HG02759 (cell line): ENCODE results near the gene RNU5D-1.

Experiments used
- ATAC-seq: cut with Tn5 transposase; IDR thresholded peaks from one replicate; pipeline ENCODE4 v1.9.1; 2021; ENCODE audit warnings: mild to moderate bottlenecking, moderate library complexity; ENCODE audit not compliant: unreplicated experiment

The RNU5D-1 gene

GRCh38 chr1:44733784-44734183, 2.8 kb upstream of the RNU5D-1 start:
- ATAC-seq: no peak

DNA sequence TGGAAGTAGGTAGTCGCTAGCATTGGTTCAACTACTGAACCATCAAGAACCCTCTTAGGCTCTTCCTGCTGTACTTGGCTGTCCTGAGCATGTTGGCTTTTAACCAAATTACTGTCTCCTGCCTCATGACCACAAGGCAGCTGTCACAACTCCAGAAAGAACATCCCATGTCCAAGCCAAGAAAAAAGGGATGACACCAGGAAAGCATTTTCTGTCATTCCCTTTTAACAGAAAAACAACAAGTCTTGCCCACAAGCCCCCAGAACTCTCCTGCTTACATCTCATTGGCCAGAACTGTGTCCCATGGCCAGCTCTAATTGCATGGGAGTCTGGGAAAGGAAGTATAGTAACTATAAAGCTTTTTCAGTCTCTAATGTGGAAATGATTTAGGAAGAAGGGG, 2.4 kb upstream of the RNU5D-1 start:
- no peak for ATAC-seq

GRCh38 chr1:44724955-44725698, 5.8 kb downstream of the RNU5D-1 start:
- no peak for ATAC-seq

- no peak for ATAC-seq
Measured at GRCh38 chr1:44724296-44724954, 6.5 kb downstream of the RNU5D-1 start.

DNA sequence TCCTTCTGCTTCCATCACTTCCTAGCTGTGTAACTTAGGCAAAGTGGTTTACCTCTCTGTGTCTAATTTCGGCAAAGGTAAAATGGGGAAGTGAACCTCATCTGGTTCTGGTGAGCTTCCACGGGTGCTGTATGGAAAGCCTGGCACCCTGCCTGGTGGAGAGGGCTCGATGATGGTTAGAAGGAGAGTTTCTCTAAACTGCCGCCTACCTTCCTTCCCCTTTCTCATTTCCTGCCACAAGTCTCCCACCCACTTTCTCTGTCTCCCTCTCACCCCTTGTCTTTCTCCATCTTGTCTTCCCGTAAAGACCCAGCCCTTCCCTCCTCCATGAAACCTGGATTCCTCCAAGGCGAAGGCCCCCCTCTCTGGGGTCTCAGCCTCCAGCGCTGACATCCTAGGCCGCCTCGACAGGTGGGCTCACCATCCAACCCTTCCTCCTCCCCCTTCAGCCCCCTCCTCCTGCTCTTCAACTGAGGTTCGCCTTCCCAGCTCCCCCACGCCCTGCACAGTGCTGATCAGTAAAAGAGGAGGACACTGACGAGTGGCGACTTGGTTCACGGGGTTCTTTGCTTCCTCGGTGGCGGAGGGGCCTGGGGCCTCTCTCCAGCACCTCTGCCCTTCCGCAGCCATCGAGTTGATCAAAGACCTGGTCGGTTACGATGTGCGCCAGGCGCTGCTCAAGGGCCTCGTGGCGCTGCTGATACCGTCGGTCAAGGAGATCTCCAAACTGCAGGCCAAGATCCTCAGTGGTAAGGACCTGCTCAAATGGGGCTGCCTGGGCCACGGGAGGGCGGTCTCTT, 7.3 kb downstream of the RNU5D-1 start:
- ATAC-seq: no peak

DNA sequence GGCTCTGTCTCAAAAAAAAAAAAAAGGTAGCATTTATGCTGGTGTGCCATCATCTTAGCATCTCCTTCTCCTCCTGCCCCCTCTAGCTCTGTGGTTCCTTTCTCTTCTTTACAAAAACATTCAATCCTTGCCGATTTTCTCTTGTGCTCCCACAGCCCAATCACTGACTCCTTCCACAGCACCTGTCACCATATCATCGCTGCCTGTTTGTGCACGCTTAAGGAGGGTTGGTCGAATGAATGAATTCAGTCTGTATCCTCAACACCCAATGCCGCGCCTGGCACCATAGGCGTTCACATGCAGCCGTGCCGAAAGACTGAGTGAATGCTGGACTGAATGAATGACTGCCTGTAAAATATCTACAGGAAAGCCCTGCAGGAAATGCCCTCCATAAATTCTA, 7.9 kb downstream of the RNU5D-1 start:
- no peak for ATAC-seq

DNA sequence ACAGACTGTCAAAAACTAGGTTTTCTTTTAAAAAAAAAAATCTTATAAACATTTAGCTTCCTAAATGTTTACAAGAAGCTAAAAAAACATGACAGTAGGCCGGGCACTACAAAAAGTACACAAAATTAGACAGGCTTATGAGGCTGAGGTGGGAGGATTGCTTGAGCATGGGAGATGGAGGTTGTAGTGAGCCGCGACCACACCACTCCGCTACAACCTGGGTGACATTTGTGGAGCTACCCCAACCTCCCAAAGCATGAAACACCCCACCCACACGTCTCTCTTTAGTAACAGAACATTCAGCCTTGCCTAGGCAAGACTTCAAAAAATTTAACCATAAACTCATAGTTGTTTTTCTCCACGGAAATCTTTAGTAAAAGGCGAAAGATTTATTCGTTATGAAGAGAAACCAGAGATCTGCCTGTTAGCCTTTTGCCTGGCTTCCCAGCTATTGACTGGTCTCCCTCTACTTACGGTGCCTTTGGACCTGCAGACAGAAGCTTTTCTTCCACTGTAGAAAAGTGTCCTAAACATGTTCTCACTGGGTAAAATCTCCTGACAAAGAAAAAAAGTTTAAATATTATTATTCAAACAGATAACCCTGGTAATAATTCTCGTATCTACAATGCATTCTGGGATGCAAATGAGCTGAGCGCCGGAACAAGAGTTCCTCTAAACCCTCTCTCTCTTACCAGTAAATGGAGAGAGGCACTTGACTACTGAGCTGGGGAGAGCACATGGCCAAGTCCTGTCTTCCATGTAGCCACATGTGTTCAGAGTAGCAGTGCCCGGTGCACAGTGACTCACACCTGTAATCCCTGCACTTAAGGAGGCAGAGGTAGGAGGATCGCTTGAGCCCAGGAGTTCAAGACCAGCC, 9.2 kb downstream of the RNU5D-1 start:
- ATAC-seq: peak; percentile 74

DNA sequence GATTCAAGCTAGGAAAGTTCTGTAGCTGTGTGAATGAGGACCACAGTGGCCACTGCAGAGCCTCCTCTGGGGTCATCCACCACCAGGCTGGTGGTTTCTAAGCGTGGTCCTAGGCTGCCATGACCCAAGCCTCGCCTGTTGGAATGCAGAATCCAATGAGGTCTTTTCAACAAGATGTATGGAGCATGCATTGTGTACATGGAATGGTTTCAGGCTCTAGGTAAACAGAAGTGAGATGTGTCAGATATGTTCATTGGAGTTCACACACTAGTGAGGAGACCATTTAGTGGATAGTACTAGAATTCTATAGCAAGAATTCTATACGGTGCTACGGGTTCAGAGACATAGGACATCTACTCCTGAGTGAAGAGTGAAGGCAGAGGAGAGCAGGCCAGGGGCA, 10.7 kb downstream of the RNU5D-1 start:
- ATAC-seq: no peak

- no peak for ATAC-seq
Measured at GRCh38 chr1:44719318-44719717, 11.7 kb downstream of the RNU5D-1 start.

- no peak for ATAC-seq
Measured at GRCh38 chr1:44718091-44718490, 12.9 kb downstream of the RNU5D-1 start.

GRCh38 chr1:44717653-44718052, 13.3 kb downstream of the RNU5D-1 start:
- ATAC-seq: no peak

DNA sequence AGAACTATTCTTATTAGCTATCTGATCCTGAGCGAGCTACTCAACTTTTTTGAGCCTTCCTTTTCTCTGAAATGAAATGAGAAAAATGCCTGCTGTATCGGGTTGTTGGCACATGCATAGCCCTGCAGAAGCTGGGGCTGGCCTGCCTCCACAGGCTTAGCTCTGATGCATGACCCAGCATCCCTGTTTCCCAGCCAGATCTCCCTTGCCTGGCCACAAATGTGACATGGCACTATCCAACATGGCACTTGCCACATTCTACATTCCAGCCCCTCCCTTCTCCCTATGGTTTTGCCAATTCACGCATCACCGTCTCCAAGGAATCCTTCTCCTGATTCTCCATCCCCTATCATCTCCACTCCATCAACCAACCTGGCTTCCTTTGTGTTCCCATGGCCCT, 13.8 kb downstream of the RNU5D-1 start:
- ATAC-seq: no peak

GRCh38 chr1:44714944-44715571, 15.9 kb downstream of the RNU5D-1 start:
- ATAC-seq: no peak

DNA sequence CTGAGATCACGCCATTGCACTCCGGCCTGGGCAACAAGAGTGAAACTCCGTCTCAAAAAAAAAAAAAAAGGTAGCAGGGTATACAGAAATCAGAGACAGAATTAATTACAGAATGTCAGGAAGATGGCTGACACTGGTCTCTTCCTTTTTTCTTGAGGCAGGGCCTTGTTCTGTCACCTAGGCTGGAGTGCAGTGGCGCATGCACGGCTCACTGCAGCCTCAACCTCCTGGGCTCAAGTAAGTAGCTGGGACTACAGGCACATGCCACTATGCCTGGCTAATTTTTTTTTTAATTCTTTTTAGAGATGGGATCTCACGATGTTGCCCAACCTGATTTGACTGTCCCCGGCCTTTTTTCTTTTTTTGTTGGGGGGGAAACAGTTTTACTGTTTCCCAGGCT, 16.4 kb downstream of the RNU5D-1 start:
- no peak for ATAC-seq

GRCh38 chr1:44713321-44713781, 17.6 kb downstream of the RNU5D-1 start:
- ATAC-seq: peak; percentile 65

DNA sequence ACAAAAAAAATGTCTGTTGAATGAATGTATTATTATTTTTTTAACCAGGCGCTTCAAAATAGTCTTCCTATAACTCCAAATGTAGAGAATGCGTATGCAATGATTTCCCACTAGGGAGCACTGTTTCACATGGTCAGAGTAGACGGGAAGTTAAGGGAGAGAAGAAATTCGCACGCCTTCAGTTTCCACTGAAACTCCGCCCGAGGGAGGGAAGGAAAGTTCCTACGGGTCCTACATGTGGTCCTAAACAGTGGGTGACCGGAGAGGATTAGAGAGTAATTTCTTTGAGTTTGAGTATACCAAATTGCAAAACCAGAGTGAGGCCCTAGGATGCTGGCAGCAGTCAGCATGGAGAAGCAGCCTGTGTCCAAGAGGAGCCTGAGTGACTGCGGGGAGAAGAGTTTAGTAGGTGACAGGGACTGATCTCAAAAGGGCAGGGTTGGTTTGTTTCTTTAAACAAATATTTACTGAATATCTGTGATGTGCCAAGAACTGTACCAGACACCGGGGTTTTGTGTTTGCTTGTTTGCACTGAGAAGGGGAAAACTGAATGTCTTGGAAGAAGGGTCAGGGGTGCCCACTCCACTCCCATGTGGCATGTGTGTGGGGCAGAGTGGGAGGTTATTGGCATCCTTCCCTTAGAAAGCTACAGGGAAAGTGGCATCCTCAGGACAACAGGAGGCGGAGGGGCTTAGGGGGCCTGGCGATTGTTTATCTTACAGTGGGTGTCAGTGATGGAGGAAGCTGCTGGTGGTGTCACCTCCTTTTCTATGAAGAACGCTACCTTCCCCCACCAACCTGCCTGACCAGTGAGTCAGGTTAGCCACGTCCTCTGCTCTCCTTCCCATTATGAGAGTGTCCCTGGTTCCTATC, 22.8 kb downstream of the RNU5D-1 start:
- no peak for ATAC-seq

DNA sequence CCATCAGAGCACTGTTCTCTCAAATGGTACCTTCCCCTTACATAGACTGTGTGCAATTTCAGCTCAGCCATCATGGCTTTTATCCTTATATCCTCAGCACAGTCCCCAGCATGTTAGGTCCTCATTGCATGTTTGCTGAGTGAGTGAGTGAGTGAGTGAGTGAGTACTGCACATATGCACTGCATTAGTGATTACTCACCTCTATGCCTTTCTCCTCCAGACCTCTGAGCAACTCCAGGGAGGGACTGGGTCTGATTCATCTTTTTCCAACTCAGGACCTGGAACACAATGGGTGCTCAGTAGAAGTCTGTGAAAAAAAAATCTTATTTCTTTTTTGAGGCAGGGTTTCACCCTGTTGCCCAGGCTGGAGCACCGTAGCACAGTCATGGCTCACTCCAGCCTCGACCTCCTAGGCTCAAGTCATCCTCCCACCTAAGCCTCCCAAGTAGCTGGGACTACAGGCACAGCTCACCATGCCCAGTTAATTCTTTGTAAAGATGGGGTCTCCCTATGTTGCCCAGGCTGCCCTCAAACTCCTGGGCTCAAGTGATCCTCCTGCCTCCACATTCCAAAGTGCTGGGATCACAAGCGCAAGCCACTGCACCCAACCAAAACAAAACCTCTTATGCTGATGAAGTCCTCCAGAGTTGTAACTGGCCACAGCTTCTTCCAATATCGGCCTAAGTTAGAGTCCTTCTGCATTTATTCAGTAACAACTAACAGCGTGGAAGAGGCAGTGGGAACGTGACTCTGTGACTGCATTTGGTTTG, 23.7 kb downstream of the RNU5D-1 start:
- ATAC-seq: no peak

DNA sequence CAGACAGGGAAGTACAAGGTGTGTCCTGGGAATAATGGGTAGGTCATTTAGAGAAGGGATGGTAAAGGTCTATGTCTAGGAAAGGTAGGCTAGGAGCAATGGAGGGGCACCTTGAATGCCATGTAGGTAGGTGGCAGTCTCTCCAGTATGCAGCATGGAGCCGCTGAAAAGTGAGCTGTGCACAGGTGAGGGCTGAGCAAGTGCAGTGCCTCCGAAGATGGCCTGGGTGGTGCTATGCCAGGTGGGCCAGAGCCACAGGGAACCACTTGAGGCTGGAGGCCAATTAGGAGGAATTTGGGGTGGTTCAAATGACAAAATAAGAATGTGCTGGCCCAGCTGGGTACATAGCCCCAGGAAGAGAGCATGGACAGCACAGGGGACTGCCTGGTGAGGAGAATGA, 25.0 kb downstream of the RNU5D-1 start:
- ATAC-seq: no peak

DNA sequence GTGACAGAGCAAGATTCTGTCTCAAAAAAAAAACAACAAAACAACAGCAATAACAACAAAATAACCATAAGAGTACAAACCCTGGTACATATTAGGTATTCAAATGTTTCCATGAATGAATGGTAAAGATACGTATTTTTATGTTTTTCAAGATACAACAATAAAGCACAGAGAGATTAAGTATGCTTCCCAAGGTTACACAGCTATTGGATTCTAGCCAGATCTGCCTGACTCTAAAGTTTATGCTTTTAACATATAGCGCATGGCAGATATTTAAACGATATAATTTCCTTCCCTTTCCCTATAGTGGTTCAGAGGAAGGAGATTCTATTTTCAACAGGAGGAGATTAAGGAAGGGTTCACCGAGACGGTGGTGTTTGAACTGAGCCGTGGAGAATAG, 25.5 kb downstream of the RNU5D-1 start:
- no peak for ATAC-seq
